Neuronal stem cell (in vitro differentiated cells): ENCODE results near the gene SLC22A23.
A peak's percentile ranks its signal among the peaks of the same experiment; 100 is the strongest.

ENCODE experiments used
- DNase-seq: peaks from one replicate; pipeline ENCODE4 v3.0.0-alpha.2; 2013; ENCODE audit warnings: low spot score
- H2AFZ ChIP-seq: one replicate; pipeline ENCODE4 v1.6.1; 2013; ENCODE audit warnings: mild to moderate bottlenecking, low read length, inconsistent platforms
- H2AK5ac ChIP-seq: 2 replicates; pipeline ENCODE4 v1.6.1; 2013; ENCODE audit warnings: low read depth, mild to moderate bottlenecking, inconsistent platforms, low read length, moderate library complexity, mixed read lengths
- H2BK120ac ChIP-seq: 2 replicates; pipeline ENCODE4 v1.6.1; 2013; ENCODE audit warnings: low read depth, mild to moderate bottlenecking, inconsistent platforms, low read length, moderate library complexity, mixed read lengths
- H2BK12ac ChIP-seq: one replicate; pipeline ENCODE4 v1.6.1; 2013; ENCODE audit warnings: low read length, inconsistent platforms
- H2BK15ac ChIP-seq: 2 replicates; pipeline ENCODE4 v1.6.1; 2013; ENCODE audit warnings: mild to moderate bottlenecking, low read length, inconsistent platforms, mixed read lengths
- H2BK5ac ChIP-seq: one replicate; pipeline ENCODE4 v1.6.1; 2013; ENCODE audit warnings: inconsistent platforms, mild to moderate bottlenecking, low read length, moderate library complexity
- H3K14ac ChIP-seq: one replicate; pipeline ENCODE4 v1.6.1; 2013; ENCODE audit warnings: low read length, inconsistent platforms
- H3K18ac ChIP-seq: 2 replicates; pipeline ENCODE4 v1.6.1; 2013; ENCODE audit warnings: low read length, inconsistent platforms
- H3K23ac ChIP-seq: 2 replicates; pipeline ENCODE4 v1.6.1; 2013; ENCODE audit warnings: low read depth, mild to moderate bottlenecking, mixed read lengths, low read length, inconsistent platforms; ENCODE audit not compliant: poor library complexity
- H3K27ac ChIP-seq: replicated peaks from 3 replicates; pipeline ENCODE4 v1.5.1; 2013; ENCODE audit warnings: low read length, inconsistent platforms
- H3K27me3 ChIP-seq, 3 experiments: 2 replicates each; pipeline ENCODE4 v1.6.1; 2013; ENCODE audit warnings: low read length in 3 of 3, mild to moderate bottlenecking in 2 of 3, inconsistent platforms in 1 of 3, low read depth in 1 of 3, mixed read lengths in 1 of 3, moderate library complexity in 1 of 3; ENCODE audit not compliant: control insufficient read depth in 3 of 3, insufficient read depth in 3 of 3
- H3K36me3 ChIP-seq, 2 donors: replicated peaks in 1 of 2; 2 replicates each; pipeline ENCODE4 v1.6.1; 2013; ENCODE audit warnings: low read length in 2 of 2; ENCODE audit not compliant: control insufficient read depth in 2 of 2, insufficient read depth in 2 of 2
- H3K4ac ChIP-seq: 2 replicates; pipeline ENCODE4 v1.6.1; 2013; ENCODE audit warnings: inconsistent platforms, mild to moderate bottlenecking, low read length, moderate library complexity
- H3K4me1 ChIP-seq, 2 donors: 1 replicate in 1 of 2; 2 replicates in 1 of 2; pipeline ENCODE4 v1.6.1; 2013; ENCODE audit warnings: low read length in 2 of 2, low read depth in 1 of 2; ENCODE audit not compliant: control insufficient read depth in 2 of 2, insufficient read depth in 1 of 2
- H3K4me2 ChIP-seq: one replicate; pipeline ENCODE4 v1.6.1; 2013; ENCODE audit warnings: mild to moderate bottlenecking, low read length, inconsistent platforms; ENCODE audit not compliant: insufficient read depth, poor library complexity, severe bottlenecking
- H3K4me3 ChIP-seq, 2 donors: 2 replicates each; pipeline ENCODE4 v1.5.1; 2013; ENCODE audit warnings: low read length in 2 of 2, mild to moderate bottlenecking in 2 of 2, inconsistent platforms in 1 of 2, moderate library complexity in 1 of 2
- H3K79me1 ChIP-seq: one replicate; pipeline ENCODE4 v1.6.1; 2013; ENCODE audit warnings: low read depth, mild to moderate bottlenecking, inconsistent platforms, low read length, moderate library complexity
- H3K9ac ChIP-seq: one replicate; pipeline ENCODE4 v1.6.1; 2013; ENCODE audit warnings: mild to moderate bottlenecking, low read depth, low read length, inconsistent platforms; ENCODE audit not compliant: poor library complexity
- H3K9me3 ChIP-seq, 2 donors: replicated peaks in 1 of 2; 2 replicates each; pipeline versions ENCODE3 to v1.6.1; 2013; ENCODE audit warnings: low read length in 2 of 2, mild to moderate bottlenecking in 2 of 2, inconsistent platforms in 1 of 2, low read depth in 1 of 2, mixed read lengths in 1 of 2, moderate library complexity in 1 of 2; ENCODE audit not compliant: control insufficient read depth in 2 of 2, insufficient read depth in 1 of 2
- H4K8ac ChIP-seq: one replicate; pipeline ENCODE4 v1.6.1; 2013; ENCODE audit warnings: low read depth, mild to moderate bottlenecking, inconsistent platforms, low read length, moderate library complexity
- H4K91ac ChIP-seq: one replicate; pipeline ENCODE4 v1.6.1; 2013; ENCODE audit warnings: low read length, low read depth, mild to moderate bottlenecking, inconsistent platforms; ENCODE audit not compliant: poor library complexity
- WGBS, 2 donors: extraction: QIAGEN DNeasy Blood & Tissue Kit; methylation state at CpG; one replicate each; pipeline ENCODE4 v1.1.7; 2013; ENCODE audit warnings: missing lambda C conversion rate in 2 of 2, mixed read lengths in 1 of 2; ENCODE audit not compliant: insufficient read length in 2 of 2, insufficient replicate concordance in 1 of 2; ENCODE audit errors: extremely low coverage in 2 of 2; 5-methylcytosine and 5-hydroxymethylcytosine counted together

SLC22A23 gene

DNA sequence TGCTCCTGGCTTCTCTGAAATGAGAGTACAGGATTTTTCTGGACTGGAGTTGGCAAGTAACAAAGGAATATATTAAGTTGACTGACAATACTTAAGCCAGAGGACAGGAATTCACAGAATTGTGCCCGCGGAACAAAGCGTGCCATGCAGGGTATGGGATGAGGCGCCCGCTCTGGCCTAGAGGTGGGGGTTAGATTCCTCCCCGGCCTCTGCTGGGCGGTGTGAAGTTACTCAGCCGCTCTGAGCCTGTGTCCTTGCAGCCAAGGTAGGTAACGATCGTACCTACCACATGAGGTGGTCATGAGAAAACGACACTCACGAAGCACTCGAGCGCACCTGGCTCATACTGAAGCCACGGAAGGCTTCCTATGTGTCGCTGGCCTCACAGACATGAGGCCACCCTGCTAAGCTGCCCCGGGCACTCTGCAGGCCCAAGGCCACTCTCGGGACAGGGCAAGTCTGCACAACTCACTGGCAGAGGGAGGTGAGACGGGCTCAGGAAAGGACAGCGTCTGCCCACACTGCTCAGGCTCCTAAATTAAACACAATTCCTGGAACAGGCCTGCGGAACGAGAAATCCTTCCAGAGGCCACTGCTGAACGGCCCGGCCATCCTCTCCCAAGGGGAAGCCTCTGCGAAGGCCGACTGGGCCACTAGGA, 127.3 kb downstream of the SLC22A23 start:
- Histone ChIP-seq H3K27ac (no peak overlapping the region), H3K9me3 (no peaks in the 10 kb centered on the region), H2BK15ac (peak overlapping the region; percentile 5), H3K79me1 (no peaks in the 10 kb centered on the region), H4K91ac (no peak overlapping the region), H3K14ac (no peak overlapping the region), H3K4me1 (peaks cover 15 to 27% of the 10 kb centered on the region in 2 donors), H2BK12ac (peak overlapping the region; percentile 1), H3K4ac (peak overlapping the region; percentile 8), H3K9ac (no peak overlapping the region), H2BK120ac (no peak overlapping the region), H3K4me2 (no peak overlapping the region), H3K27me3 (no peaks in the 10 kb centered on the region), H2AFZ (no peak overlapping the region), H2AK5ac (no peak overlapping the region), H3K36me3 (no peaks in the 10 kb centered on the region), H3K18ac (no peak overlapping the region), H3K4me3 (no peak overlapping the region), H2BK5ac (peak overlapping the region; percentile 15), H3K23ac (peak overlapping the region; percentile 32), H4K8ac (no peak overlapping the region)
- WGBS, 2 donors: no CpG with 5 or more reads among the region's 26 CpGs
- no peak for DNase-seq

DNA sequence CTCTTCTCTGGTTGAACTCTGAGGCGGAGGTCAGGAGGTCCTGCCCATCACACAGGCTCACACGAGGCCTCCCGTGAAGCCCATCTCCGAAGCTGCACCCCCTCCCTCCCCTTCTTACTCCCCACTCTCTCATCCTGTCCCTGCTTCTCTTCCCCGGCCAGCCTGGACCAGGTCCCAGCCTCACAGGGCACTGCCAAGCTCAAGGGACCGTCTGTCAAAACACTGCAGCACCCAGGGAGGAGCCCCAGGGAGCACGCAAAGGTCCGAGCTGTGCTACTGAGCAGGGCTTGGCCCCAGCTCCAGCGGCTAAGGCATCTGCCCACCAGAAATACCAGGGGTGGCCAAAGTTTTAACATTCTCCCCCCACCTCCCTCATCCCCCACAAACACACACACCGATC, 128.1 kb downstream of the SLC22A23 start:
- Histone ChIP-seq H2BK15ac (no peak overlapping the region), H3K4ac (no peak overlapping the region), H2BK120ac (no peak overlapping the region), H3K9me3 (no peaks in the 10 kb centered on the region), H3K18ac (peak overlapping the region; percentile 61), H3K4me2 (no peak overlapping the region), H3K9ac (no peak overlapping the region), H2BK5ac (no peak overlapping the region), H3K4me1 (peaks cover 17 to 34% of the 10 kb centered on the region in 2 donors), H3K27ac (no peak overlapping the region), H3K4me3 (no peak overlapping the region), H3K14ac (no peak overlapping the region), H2AFZ (no peak overlapping the region), H2AK5ac (peak overlapping the region; percentile 16), H3K36me3 (no peaks in the 10 kb centered on the region), H3K27me3 (no peaks in the 10 kb centered on the region), H3K79me1 (no peaks in the 10 kb centered on the region), H2BK12ac (no peak overlapping the region), H3K23ac (no peak overlapping the region), H4K91ac (no peak overlapping the region), H4K8ac (no peak overlapping the region)
- DNase-seq: no peak
- WGBS, 2 donors: no CpG with 5 or more reads among the region's 10 CpGs

DNA sequence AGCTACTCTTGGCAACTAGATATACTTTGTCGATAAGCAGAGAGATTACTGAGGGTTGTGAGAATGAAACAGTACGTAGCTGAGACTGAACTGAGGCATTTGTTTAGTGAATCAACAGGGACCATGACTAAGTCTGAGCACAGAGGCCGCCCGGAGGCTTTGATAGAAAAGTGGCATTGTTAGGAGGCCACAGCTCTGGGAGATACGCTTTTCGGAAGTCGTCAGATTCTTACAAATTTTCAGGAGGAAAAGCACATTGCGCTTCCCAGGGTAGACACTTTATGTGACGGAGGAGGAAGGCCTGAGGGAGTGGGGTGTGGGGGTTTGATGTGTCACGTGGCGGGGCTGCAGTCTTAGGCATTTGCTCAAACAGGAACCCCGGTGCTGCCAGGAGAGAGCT, 128.7 kb downstream of the SLC22A23 start:
- Histone ChIP-seq H3K23ac (no peak overlapping the region), H2BK12ac (no peak overlapping the region), H3K27ac (no peak overlapping the region), H3K4me2 (no peak overlapping the region), H3K27me3 (no peaks in the 10 kb centered on the region), H4K91ac (no peak overlapping the region), H3K36me3 (no peaks in the 10 kb centered on the region), H2AK5ac (peak overlapping the region; percentile 16), H3K9me3 (no peaks in the 10 kb centered on the region), H3K18ac (no peak overlapping the region), H2BK15ac (no peak overlapping the region), H3K14ac (no peak overlapping the region), H3K4me3 (no peak overlapping the region), H3K4me1 (peaks cover 11 to 34% of the 10 kb centered on the region in 2 donors), H4K8ac (no peak overlapping the region), H2BK120ac (no peak overlapping the region), H2AFZ (no peak overlapping the region), H3K79me1 (no peaks in the 10 kb centered on the region), H2BK5ac (no peak overlapping the region), H3K9ac (no peak overlapping the region), H3K4ac (no peak overlapping the region)
- no peak for DNase-seq
- WGBS, 2 donors: no CpG with 5 or more reads among the region's 12 CpGs

DNA sequence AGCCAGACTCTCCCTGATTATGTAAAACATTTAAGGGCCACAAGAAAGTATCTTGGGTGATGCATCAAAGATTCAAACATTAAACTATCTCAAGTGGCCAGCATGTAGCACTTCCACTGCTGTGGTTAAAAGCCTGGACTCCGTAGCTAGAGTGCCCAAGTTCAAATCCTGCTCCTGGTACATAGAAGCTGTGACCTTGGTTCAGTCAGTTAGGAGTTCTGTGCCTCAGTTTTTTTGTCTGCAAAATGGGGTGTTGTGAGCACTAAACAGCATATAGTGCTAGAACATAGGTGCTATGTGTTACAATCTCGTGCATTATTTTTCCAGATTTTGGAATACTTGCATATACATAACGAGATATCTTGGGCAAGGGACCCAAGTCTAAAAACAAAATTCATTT, 129.4 kb downstream of the SLC22A23 start:
- WGBS, 2 donors: no CpG with 5 or more reads among the region's 3 CpGs
- H2BK5ac ChIP-seq: no peak overlapping the region
- no peak overlapping the region for H3K27ac ChIP-seq

More for the DNA sequence above, 129.4 kb downstream of the SLC22A23 start:
- no peaks in the 10 kb centered on the region for H3K9me3 ChIP-seq
- H3K36me3 ChIP-seq: no peaks in the 10 kb centered on the region
- no peak overlapping the region for H3K18ac ChIP-seq
- H2BK12ac ChIP-seq: no peak overlapping the region
- no peaks in the 10 kb centered on the region for H3K27me3 ChIP-seq
- H4K91ac ChIP-seq: no peak overlapping the region
- H2BK120ac ChIP-seq: no peak overlapping the region
- H2AFZ ChIP-seq: no peak overlapping the region
- no peak overlapping the region for H2AK5ac ChIP-seq
- no peak overlapping the region for H3K9ac ChIP-seq
- H3K4ac ChIP-seq: no peak overlapping the region
- H3K4me2 ChIP-seq: no peak overlapping the region
- no peak for DNase-seq
- no peak overlapping the region for H2BK15ac ChIP-seq
- H3K23ac ChIP-seq: no peak overlapping the region
- no peak overlapping the region for H3K14ac ChIP-seq
- H3K4me3 ChIP-seq: no peak overlapping the region
- H3K4me1 ChIP-seq: peaks cover 11 to 34% of the 10 kb centered on the region in 2 donors
- no peak overlapping the region for H4K8ac ChIP-seq
- no peaks in the 10 kb centered on the region for H3K79me1 ChIP-seq
